Smooth muscle cell (in vitro differentiated cells): Measurements from ENCODE around the gene NR4A3. TPM values are rescaled to one million over a fixed set of nuclear protein-coding genes. Genes with fewer than 3 reads are reported as not detected.

Experiments used
- DNase-seq: peaks from one replicate; lab custom pipeline; 2025; ENCODE audit not compliant: unreplicated experiment; lab: John Stamatoyannopoulos, UW
- H2AFZ ChIP-seq: fragments of 200-600 bp; sonication (generic); 2 replicates; pipeline ENCODE4 v1.6.0; 2016; ENCODE audit warnings: antibody characterized with exemption, low read depth, mild to moderate bottlenecking
- H3F3A ChIP-seq: fragments of 200-600 bp; sonication (generic); 2 replicates; pipeline ENCODE4 v1.6.0; 2017; ENCODE audit warnings: antibody characterized with exemption, low read depth
- H3K27ac ChIP-seq: fragments of 200-600 bp; sonication (generic); 2 replicates; pipeline ENCODE4 v1.5.1; 2016; ENCODE audit warnings: low read depth, mild to moderate bottlenecking
- H3K27me3 ChIP-seq: fragments of 200-600 bp; sonication (generic); 2 replicates; pipeline ENCODE4 v1.6.1; 2016; ENCODE audit warnings: low read depth, mild to moderate bottlenecking
- H3K36me3 ChIP-seq: fragments of 200-600 bp; sonication (generic); 2 replicates; pipeline ENCODE4 v1.5.1; 2016; ENCODE audit warnings: low read depth
- H3K4me1 ChIP-seq: fragments of 200-600 bp; sonication (generic); 2 replicates; pipeline ENCODE4 v1.5.1; 2016; ENCODE audit warnings: low read depth
- H3K4me2 ChIP-seq: fragments of 200-600 bp; sonication (generic); 2 replicates; pipeline ENCODE4 v1.6.0; 2016; ENCODE audit warnings: mild to moderate bottlenecking
- H3K4me3 ChIP-seq: fragments of 200-600 bp; sonication (generic); 2 replicates; pipeline ENCODE4 v1.5.1; 2016; ENCODE audit warnings: mild to moderate bottlenecking
- H3K79me2 ChIP-seq: fragments of 200-600 bp; sonication (generic); 2 replicates; pipeline ENCODE4 v1.6.0; 2016; ENCODE audit warnings: low read depth, mild to moderate bottlenecking
- H3K9ac ChIP-seq: fragments of 200-600 bp; sonication (generic); 2 replicates; pipeline ENCODE4 v1.6.0; 2016; ENCODE audit warnings: low read depth
- H3K9me3 ChIP-seq: fragments of 200-600 bp; sonication (generic); replicated peaks from 2 replicates; pipeline ENCODE4 v1.5.1; 2016; ENCODE audit warnings: low read depth
- H4K20me1 ChIP-seq: fragments of 200-600 bp; sonication (generic); 2 replicates; pipeline ENCODE4 v1.6.0; 2016; ENCODE audit warnings: low read depth
- WGBS: methylation state at CpG from one replicate; pipeline ENCODE4 v1.1.7; 2016; ENCODE audit warnings: low lambda C conversion rate; 5-methylcytosine and 5-hydroxymethylcytosine counted together
- polyA plus RNA-seq: library from polyadenylated mRNA; unstranded; fragments of >200 nt; fragmentation: Nextera tagmentation; extraction: Ambion mirVana; gene quantifications from 2 replicates; pipeline ENCODE4 v1.2.1, GENCODE V29; 2016
- total RNA-seq: library from RNA; depleted of rRNA; stranded (reverse); fragments of >200 nt; gene quantifications from 2 replicates; pipeline ENCODE4 v1.2.3, GENCODE V29; 2014
- TF ChIP-seq, protein P1 (sequence below): fragments of 200-600 bp; sonication (generic); IDR thresholded peaks from 2 replicates; pipeline ENCODE4 v1.5.1; 2017; ENCODE audit warnings: borderline replicate concordance, mild to moderate bottlenecking, antibody characterized with exemption; ENCODE audit not compliant: insufficient read depth, poor library complexity, severe bottlenecking

NR4A3 gene
- total and polyA plus RNA-seq, 2 experiments from 2014 or later, result 7.8 to 23.5 TPM

DNA sequence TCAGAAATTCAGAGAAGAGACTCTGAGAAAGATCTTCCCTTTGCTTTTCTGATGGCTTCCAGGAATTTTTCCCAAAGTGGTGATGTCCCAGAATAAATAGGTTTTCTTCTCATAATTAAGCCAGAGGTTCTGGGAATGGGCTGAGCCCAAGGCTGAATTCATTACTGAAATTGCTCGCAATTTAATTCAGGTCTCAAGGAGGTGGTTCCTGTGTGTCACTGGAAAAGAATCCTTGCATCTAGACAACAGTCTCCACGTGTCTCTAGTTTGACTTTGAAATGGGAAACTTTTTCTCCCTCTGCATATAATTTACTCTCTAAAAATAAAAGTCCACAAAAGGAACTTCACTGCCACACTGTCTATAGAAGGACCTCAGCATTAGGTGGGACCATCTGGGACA, 57.0 kb downstream of the NR4A3 start:
- no peaks in the 10 kb centered on the region for H3K27me3 ChIP-seq
- no peak for DNase-seq
- no peak overlapping the region for H2AFZ ChIP-seq
- H3F3A ChIP-seq, result no peaks in the 10 kb centered on the region
- no peak overlapping the region for H3K4me3 ChIP-seq
- no peaks in the 10 kb centered on the region for H3K36me3 ChIP-seq
- H3K9ac ChIP-seq, result no peak overlapping the region
- H3K4me1 ChIP-seq, result no peaks in the 10 kb centered on the region
- H3K79me2 ChIP-seq, result no peaks in the 10 kb centered on the region
- WGBS, result 53% methylated on average over 2 of the region's 2 CpGs
- H3K9me3 ChIP-seq, result no peaks in the 10 kb centered on the region
- no peak overlapping the region for H3K27ac ChIP-seq
- TF ChIP-seq, protein P1, sequence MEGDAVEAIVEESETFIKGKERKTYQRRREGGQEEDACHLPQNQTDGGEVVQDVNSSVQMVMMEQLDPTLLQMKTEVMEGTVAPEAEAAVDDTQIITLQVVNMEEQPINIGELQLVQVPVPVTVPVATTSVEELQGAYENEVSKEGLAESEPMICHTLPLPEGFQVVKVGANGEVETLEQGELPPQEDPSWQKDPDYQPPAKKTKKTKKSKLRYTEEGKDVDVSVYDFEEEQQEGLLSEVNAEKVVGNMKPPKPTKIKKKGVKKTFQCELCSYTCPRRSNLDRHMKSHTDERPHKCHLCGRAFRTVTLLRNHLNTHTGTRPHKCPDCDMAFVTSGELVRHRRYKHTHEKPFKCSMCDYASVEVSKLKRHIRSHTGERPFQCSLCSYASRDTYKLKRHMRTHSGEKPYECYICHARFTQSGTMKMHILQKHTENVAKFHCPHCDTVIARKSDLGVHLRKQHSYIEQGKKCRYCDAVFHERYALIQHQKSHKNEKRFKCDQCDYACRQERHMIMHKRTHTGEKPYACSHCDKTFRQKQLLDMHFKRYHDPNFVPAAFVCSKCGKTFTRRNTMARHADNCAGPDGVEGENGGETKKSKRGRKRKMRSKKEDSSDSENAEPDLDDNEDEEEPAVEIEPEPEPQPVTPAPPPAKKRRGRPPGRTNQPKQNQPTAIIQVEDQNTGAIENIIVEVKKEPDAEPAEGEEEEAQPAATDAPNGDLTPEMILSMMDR, result no peak
- no peaks in the 10 kb centered on the region for H4K20me1 ChIP-seq
- H3K4me2 ChIP-seq, result no peak overlapping the region

DNA sequence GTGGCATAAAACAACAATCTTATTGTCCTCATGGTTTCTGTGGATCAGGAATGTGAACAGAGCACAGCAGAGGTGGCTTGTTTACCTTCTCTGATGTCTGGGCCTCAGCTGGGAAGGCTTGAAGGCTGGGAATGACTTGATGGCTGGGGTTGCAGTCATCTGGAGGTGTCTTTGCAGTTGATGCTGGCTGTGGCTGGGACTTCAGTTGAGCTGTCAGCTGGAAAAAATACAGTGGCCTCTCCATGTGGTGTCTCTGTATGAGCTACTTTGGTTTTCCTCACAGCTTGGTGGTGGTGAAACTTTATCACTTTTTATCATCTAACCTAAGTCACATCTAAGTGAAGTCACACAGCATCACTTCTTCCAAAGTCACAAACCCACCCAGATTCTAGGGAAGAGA, 60.1 kb downstream of the NR4A3 start:
- Histone ChIP-seq H3K9ac (no peak overlapping the region), H3K36me3 (no peaks in the 10 kb centered on the region), H3K4me2 (no peak overlapping the region), H2AFZ (no peak overlapping the region), H3K4me1 (no peaks in the 10 kb centered on the region), H4K20me1 (no peaks in the 10 kb centered on the region), H3K27ac (no peak overlapping the region), H3K9me3 (no peaks in the 10 kb centered on the region), H3K79me2 (no peaks in the 10 kb centered on the region), H3K4me3 (no peak overlapping the region), H3F3A (no peaks in the 10 kb centered on the region), H3K27me3 (no peaks in the 10 kb centered on the region)
- no peak for DNase-seq
- TF ChIP-seq, protein P1, result no peak

DNA sequence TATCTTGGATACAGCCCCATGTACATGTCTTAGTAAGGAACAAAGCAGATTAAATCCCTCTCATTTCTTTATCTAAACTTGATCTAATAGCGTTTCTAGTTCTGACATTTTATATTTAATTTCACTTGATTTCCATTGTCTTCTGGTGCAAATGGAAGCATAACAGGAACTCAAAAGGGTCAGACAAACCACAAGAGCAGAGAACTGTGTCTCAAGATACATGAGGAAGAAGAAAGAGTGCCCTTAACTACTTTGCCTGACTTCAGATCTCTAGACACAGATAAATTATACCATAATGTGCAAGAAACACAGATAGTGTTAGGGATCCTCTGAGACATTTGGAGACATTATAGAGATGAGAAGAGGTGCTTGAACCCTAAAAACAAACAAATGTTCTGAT, 64.1 kb downstream of the NR4A3 start:
- no peaks in the 10 kb centered on the region for H3K4me1 ChIP-seq
- no peaks in the 10 kb centered on the region for H3K36me3 ChIP-seq
- H3K9ac ChIP-seq, result no peak overlapping the region
- DNase-seq, result no peak
- H3K4me3 ChIP-seq, result no peak overlapping the region
- H4K20me1 ChIP-seq, result no peaks in the 10 kb centered on the region
- no peaks in the 10 kb centered on the region for H3F3A ChIP-seq
- 87% methylated on average over 1 of the region's 1 CpG for WGBS
- H3K4me2 ChIP-seq, result no peak overlapping the region
- H3K9me3 ChIP-seq, result no peaks in the 10 kb centered on the region
- no peaks in the 10 kb centered on the region for H3K79me2 ChIP-seq
- H3K27ac ChIP-seq, result no peak overlapping the region
- TF ChIP-seq, protein P1, result no peak
- H3K27me3 ChIP-seq, result no peaks in the 10 kb centered on the region
- no peak overlapping the region for H2AFZ ChIP-seq

DNA sequence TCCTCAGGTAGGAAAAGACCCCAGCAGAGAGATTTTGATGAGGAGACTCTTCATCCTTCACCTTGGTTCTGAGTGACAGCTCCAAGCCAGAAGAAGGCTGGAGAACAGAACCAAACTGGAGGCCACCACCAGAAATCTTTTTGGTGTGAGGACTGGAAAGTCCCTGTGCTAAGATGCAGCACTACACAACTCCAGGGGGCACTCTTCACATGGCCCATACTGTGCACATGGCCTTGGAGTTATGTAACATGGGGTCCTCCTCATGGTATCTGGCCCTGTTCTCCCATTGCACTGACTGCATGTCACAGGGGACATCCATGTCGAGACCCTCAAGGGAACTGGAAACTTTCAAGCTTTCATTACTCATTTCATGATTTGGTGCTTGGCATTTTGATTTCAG, 67.4 kb downstream of the NR4A3 start:
- Histone ChIP-seq H3F3A (no peaks in the 10 kb centered on the region), H3K9ac (no peak overlapping the region), H3K4me2 (no peak overlapping the region), H2AFZ (no peak overlapping the region), H3K36me3 (no peaks in the 10 kb centered on the region), H3K27ac (no peak overlapping the region), H3K4me3 (no peak overlapping the region), H3K79me2 (no peaks in the 10 kb centered on the region), H3K9me3 (no peaks in the 10 kb centered on the region), H4K20me1 (no peaks in the 10 kb centered on the region), H3K27me3 (no peaks in the 10 kb centered on the region), H3K4me1 (no peaks in the 10 kb centered on the region)
- 97% methylated on average over 1 of the region's 1 CpG for WGBS
- no peak for DNase-seq
- TF ChIP-seq, protein P1, result no peak
